DOHH2 (cell line): Measurements from ENCODE around the gene CSF3.
A peak's percentile ranks its signal among the peaks of the same experiment; 100 is the strongest.

Source experiments
- H3F3A ChIP-seq: fragments of 200-600 bp; sonication (generic), shearing (Covaris generic); 2 replicates; pipeline ENCODE4 v1.6.0; 2016; ENCODE audit warnings: antibody characterized with exemption, mild to moderate bottlenecking; ENCODE audit not compliant: control insufficient read depth, insufficient read depth
- H3K27ac ChIP-seq: fragments of 200-600 bp; sonication (generic); 2 replicates; pipeline ENCODE4 v1.5.1; 2014; ENCODE audit warnings: low read depth, mild to moderate bottlenecking, low read length, moderate library complexity
- H3K27me3 ChIP-seq: fragments of 200-600 bp; sonication (generic); 2 replicates; pipeline ENCODE4 v1.6.1; 2014; ENCODE audit warnings: mild to moderate bottlenecking, low read length, mixed read lengths; ENCODE audit not compliant: control insufficient read depth
- H3K36me3 ChIP-seq: fragments of 200-600 bp; sonication (generic); 2 replicates; pipeline ENCODE4 v1.6.1; 2014; ENCODE audit warnings: mild to moderate bottlenecking, low read length, moderate library complexity, mixed read lengths; ENCODE audit not compliant: control insufficient read depth
- H3K4me1 ChIP-seq: fragments of 200-600 bp; sonication (generic); 2 replicates; pipeline ENCODE4 v1.6.1; 2014; ENCODE audit warnings: mild to moderate bottlenecking, low read length, mixed read lengths; ENCODE audit not compliant: control insufficient read depth
- H3K4me2 ChIP-seq: fragments of 200-600 bp; sonication (generic); 2 replicates; pipeline ENCODE4 v1.6.0; 2014; ENCODE audit warnings: mild to moderate bottlenecking, low read length, moderate library complexity
- H3K4me3 ChIP-seq: fragments of 200-600 bp; sonication (generic); 2 replicates; pipeline ENCODE4 v1.5.1; 2014; ENCODE audit warnings: mild to moderate bottlenecking, low read length, mixed read lengths
- H3K79me2 ChIP-seq: fragments of 200-600 bp; sonication (generic); 2 replicates; pipeline ENCODE4 v1.6.1; 2014; ENCODE audit warnings: mild to moderate bottlenecking, low read length, mixed read lengths; ENCODE audit not compliant: control insufficient read depth
- H3K9me2 ChIP-seq: fragments of 200-600 bp; sonication (generic); replicated peaks from 2 replicates; pipeline ENCODE4 v1.6.1; 2014; ENCODE audit warnings: mild to moderate bottlenecking, low read length, mixed read lengths; ENCODE audit not compliant: control insufficient read depth
- H3K9me3 ChIP-seq: fragments of 200-600 bp; sonication (generic); 2 replicates; pipeline ENCODE4 v1.6.1; 2014; ENCODE audit warnings: antibody characterized with exemption, low read length, mixed read lengths; ENCODE audit not compliant: control insufficient read depth, insufficient read depth
- H4K20me1 ChIP-seq: fragments of 200-600 bp; sonication (generic); 2 replicates; pipeline ENCODE4 v1.6.0; 2014; ENCODE audit warnings: low read depth, mild to moderate bottlenecking, antibody characterized with exemption, low read length, moderate library complexity; ENCODE audit not compliant: control insufficient read depth, insufficient read depth
- CTCF ChIP-seq: fragments of 200-600 bp; sonication (generic); IDR thresholded peaks from one replicate; pipeline ENCODE4 v1.5.1; 2014; ENCODE audit warnings: antibody characterized with exemption, mild to moderate bottlenecking, low read depth, low read length; ENCODE audit not compliant: poor library complexity, severe bottlenecking
- EZH2phosphoT487 ChIP-seq: fragments of 200-600 bp; sonication (generic); IDR thresholded peaks from 2 replicates; pipeline ENCODE4 v1.6.1; 2017; ENCODE audit warnings: borderline replicate concordance, mild to moderate bottlenecking, antibody characterized with exemption, low read length, moderate library complexity, mixed read lengths

The CSF3 gene

GRCh38 chr17:40059729-40060475 is 44.7 kb downstream of the CSF3 start:
- H3K36me3 ChIP-seq = no peaks in the 10 kb centered on the region
- H3K4me2 ChIP-seq = no peak overlapping the region
- no peaks in the 10 kb centered on the region for H3K9me3 ChIP-seq
- peaks cover 26% of the 10 kb centered on the region for H3K4me1 ChIP-seq
- H3K9me2 ChIP-seq = no peaks in the 10 kb centered on the region
- no peak overlapping the region for H3K4me3 ChIP-seq
- peaks cover 58% of the 10 kb centered on the region for H3K27me3 ChIP-seq
- H4K20me1 ChIP-seq = no peaks in the 10 kb centered on the region
- no peaks in the 10 kb centered on the region for H3F3A ChIP-seq
- no peaks in the 10 kb centered on the region for H3K79me2 ChIP-seq
- TF ChIP-seq CTCF = no peak
- no peak for TF ChIP-seq EZH2phosphoT487
- no peak overlapping the region for H3K27ac ChIP-seq

- H3K36me3 ChIP-seq = no peaks in the 10 kb centered on the region
- peaks cover 58% of the 10 kb centered on the region for H3K27me3 ChIP-seq
- no peaks in the 10 kb centered on the region for H3K9me2 ChIP-seq
- H3K4me2 ChIP-seq = no peak overlapping the region
- H3K79me2 ChIP-seq = no peaks in the 10 kb centered on the region
- H3K4me3 ChIP-seq = no peak overlapping the region
- TF ChIP-seq EZH2phosphoT487 = no peak
- H3K27ac ChIP-seq = no peak overlapping the region
- no peaks in the 10 kb centered on the region for H3F3A ChIP-seq
- H3K4me1 ChIP-seq = peaks cover 31% of the 10 kb centered on the region
- H4K20me1 ChIP-seq = no peaks in the 10 kb centered on the region
- H3K9me3 ChIP-seq = no peaks in the 10 kb centered on the region
Observed at GRCh38 chr17:40060887-40061608, 45.8 kb downstream of the CSF3 start.

GRCh38 chr17:40061609-40062038 is 46.4 kb downstream of the CSF3 start:
- Histone ChIP-seq H3K4me1 (peaks cover 31% of the 10 kb centered on the region), H3F3A (no peaks in the 10 kb centered on the region), H3K36me3 (no peaks in the 10 kb centered on the region), H3K27ac (no peak overlapping the region), H3K9me2 (no peaks in the 10 kb centered on the region), H3K27me3 (peaks cover 54% of the 10 kb centered on the region), H4K20me1 (no peaks in the 10 kb centered on the region), H3K4me3 (no peak overlapping the region; the same call in 1 of the 2 replicates), H3K4me2 (peak overlapping the region; percentile 75), H3K79me2 (no peaks in the 10 kb centered on the region), H3K9me3 (no peaks in the 10 kb centered on the region)
- TF ChIP-seq EZH2phosphoT487 (no peak), CTCF (no peak)
